HFF-Myc (cell line): Measurements from ENCODE around the gene SBK3.

Experiments used
- DNase-seq: peaks from one replicate; pipeline ENCODE4 v3.0.0-alpha.2; 2011; ENCODE audit warnings: low read depth; ENCODE audit errors: extremely low read depth
- H3K4me3 ChIP-seq: replicated peaks from 2 replicates; pipeline ENCODE4 v1.5.1; 2011; ENCODE audit warnings: low read depth, mild to moderate bottlenecking, control low read depth, low read length
- CTCF ChIP-seq: IDR thresholded peaks from 2 replicates; pipeline ENCODE4 v1.5.1; 2012; ENCODE audit warnings: mild to moderate bottlenecking, low read depth, low read length, control low read depth; ENCODE audit errors: missing control alignments

SBK3 gene

GRCh38 chr19:55546822-55547614 lies 1.7 kb upstream of the SBK3 start:
- no peak overlapping the region for H3K4me3 ChIP-seq
- DNase-seq: no peak
- TF ChIP-seq CTCF: no peak

- DNase-seq: no peak
- TF ChIP-seq CTCF: no peak
- no peak overlapping the region for H3K4me3 ChIP-seq
Measured at GRCh38 chr19:55546011-55546410, 668 bp upstream of the SBK3 start.

GRCh38 chr19:55544776-55545439 lies 435 bp downstream of the SBK3 start:
- TF ChIP-seq CTCF: no peak
- no peak for DNase-seq
- H3K4me3 ChIP-seq: no peak overlapping the region

GRCh38 chr19:55544014-55544413 lies 1.3 kb downstream of the SBK3 start:
- DNase-seq: no peak
- TF ChIP-seq CTCF: no peak
- H3K4me3 ChIP-seq: no peak overlapping the region

- TF ChIP-seq CTCF: no peak
- H3K4me3 ChIP-seq: no peak overlapping the region
- no peak for DNase-seq
Measured at GRCh38 chr19:55543567-55543966, 1.8 kb downstream of the SBK3 start.

GRCh38 chr19:55542292-55542855 lies 3.0 kb downstream of the SBK3 start:
- no peak for TF ChIP-seq CTCF
- no peak for DNase-seq
- H3K4me3 ChIP-seq: no peak overlapping the region
